ENCODE data around the gene BEGAIN.

GRCh38 chr14:100557658-100558057 is 29.6 kb downstream of the BEGAIN start:
- TF ChIP-seq CTCF (IDR thresholded peaks at IDR 0.05): no peak
- TF ChIP-seq POLR2A (IDR thresholded peaks at IDR 0.05): no peak
